Measurements from ENCODE around the gene RBM5.

The RBM5 gene

DNA sequence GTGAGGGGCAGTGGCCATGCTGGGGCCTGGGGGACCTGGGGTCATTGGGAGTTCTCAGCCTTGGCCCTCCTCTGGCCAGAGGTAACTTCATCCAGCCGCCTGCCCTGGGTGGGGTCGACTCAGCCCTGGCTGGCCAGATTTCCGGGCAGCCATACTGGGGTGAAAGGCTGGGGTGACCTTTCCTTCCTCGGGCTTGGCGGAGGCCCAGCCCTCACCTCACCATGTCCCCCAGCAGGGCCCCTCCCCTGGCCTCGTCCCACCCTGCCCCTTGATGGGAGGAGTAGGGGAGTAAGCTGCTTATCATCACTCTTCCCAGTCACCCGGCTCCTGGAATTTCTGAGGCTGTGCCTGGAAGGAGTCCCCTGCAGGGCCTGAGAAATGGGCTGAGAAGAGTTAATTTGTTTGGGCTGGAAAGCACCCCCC lies 71.9 kb downstream of the RBM5 start:
- no peak for DNase-seq (ENCODE audit: low read depth in 2 of 2)

DNA sequence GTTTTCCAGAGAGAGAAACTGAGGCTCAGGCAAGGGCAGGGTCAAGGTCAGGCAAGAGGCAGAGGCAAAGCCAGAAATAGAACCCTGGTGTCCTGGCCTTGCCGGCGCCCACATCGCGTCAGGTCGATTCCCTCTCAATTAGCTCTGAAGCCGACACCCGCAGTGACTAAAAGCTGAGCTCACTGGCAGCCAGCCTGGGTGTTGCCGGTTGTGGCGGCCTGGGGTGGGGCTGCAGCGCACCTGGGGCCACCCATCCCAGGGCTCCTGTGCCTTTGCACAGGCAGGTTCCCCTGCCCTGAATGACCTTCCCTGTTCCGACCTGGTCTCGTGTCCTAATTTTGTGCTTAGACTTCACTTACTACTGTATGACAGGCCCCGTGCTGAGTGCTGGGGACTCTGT lies 72.6 kb downstream of the RBM5 start:
- no peak for DNase-seq (ENCODE audit: low read depth in 2 of 2)

DNA sequence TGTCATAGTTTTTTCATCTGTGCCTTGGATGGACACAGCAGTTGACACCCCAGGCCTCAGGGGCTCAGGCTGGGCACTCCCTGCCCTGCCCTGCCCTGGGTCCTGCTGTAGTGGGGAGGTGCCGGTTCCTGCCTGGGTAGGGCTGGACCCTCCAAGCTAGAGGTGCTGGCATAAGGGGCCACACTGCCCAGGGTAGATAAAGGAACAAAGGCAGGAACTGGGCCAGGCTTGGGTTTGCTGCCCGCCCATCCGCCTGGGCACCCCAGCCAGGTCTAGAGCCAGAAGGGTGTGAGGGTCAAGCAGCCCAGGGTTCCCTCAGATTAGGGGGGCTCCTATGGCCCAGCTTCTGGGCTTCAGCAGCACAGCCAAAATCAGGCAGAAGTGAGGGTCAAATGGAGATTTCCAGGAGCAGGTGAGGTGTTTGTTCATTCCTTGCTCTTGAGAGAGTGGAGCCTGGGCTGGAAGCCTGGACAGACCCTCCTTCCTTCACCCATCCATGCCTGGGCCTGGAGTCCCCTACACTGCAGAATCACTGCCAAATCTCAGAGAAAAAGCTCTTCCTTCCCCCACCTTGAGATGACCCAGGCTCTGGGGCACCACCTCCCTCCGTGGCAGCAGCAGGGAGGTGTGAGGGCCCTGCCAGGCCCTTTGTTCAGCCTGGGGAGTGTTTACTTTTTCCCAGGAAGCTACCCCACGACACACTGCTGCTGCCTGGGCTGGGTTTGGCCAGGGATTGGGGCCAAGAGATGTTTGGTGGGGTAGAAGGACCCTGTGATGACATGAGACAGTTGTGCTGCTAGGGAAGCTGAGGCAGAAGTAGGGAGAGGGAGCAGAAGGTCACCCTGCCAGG lies 73.5 kb downstream of the RBM5 start:
- no peak for DNase-seq (ENCODE audit: low read depth in 2 of 2)

GRCh38 chr3:50163572-50164455 lies 75.1 kb downstream of the RBM5 start:
- no peak for DNase-seq (ENCODE audit: low read depth in 2 of 2)

GRCh38 chr3:50164481-50164880 lies 75.8 kb downstream of the RBM5 start:
- DNase-seq (ENCODE audit: low read depth in 2 of 2) = no peak

- DNase-seq (ENCODE audit: low read depth in 2 of 2) = no peak
Measured at GRCh38 chr3:50164984-50165909, 76.5 kb downstream of the RBM5 start.

- no peak for DNase-seq (ENCODE audit: low read depth in 2 of 2)
Measured at GRCh38 chr3:50165910-50166538, 77.3 kb downstream of the RBM5 start.

- DNase-seq (ENCODE audit: low read depth in 2 of 2) = no peak
Measured at GRCh38 chr3:50166620-50167019, 77.9 kb downstream of the RBM5 start.

DNA sequence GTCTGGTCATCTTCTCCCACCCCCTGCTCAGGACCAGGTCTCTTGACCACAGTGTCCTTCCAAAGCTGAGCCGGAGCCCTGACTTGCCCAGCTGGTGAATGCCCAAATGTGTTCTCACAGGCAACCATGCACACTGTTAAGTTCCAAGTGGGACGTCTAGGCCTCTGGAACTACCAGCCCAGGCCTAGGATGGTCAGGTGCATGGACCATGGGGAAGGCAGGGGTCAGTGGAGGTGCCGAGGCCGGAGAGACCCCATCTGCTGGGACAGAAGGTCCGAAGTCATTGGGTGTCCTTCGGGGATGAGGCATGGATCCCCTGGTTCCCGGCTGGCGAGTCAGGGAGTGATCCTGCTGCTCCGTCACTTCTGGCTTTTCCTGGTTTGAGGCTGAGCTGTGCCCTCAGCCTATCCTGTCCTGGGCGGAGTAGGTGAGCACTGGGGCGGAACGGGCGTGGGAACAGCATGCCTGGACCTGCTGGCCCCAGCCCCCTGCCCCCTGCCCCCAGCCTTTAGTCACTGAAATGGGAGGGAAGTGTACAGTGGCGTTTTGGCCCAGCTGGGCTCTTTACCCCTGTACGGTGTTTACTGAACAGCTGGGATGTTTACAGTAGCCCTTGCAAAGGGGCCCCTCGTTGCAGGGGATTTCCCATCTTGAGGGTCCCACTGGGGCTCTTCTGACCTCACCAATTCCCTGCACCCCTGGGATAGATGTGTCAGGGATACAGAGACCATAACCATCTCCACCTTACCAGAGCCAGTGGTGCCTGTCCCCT lies 78.5 kb downstream of the RBM5 start:
- DNase-seq (ENCODE audit: low read depth in 2 of 2) = no peak

GRCh38 chr3:50167841-50168209 lies 79.1 kb downstream of the RBM5 start:
- no peak for DNase-seq (ENCODE audit: low read depth in 2 of 2)

- no peak for DNase-seq (ENCODE audit: low read depth in 2 of 2)
Measured at GRCh38 chr3:50168388-50168787, 79.7 kb downstream of the RBM5 start.
